ENCODE measurements around the gene TAS1R3.
A peak's percentile ranks its signal among the peaks of the same experiment; 100 is the strongest.

The TAS1R3 gene

DNA sequence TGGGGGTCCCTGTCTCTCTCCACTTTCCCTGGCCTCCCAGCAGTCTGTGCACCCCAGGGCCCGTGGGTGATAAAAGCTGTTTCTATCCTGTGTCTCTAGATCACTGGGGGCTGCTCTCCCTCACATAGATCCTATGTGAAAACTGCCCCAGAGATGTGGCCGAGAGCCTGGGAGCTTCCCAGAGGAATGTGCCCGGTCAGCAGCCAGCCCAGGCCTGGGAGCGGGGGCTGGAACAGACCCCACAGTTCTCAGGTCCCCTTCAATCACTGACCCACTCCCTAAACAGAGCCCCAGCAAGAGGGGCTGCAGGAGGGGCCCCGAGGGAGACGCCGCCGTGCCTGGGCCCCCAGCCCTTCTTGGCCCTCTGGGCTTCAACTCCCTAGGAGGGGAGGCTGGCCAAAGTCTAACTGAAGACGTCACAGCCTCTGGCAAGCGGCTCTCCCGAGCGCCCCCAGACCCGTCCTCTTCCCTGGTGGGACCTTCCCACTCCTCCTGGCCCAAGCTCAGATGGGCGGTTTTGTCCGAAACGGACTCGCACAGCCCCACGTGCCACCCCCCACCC, 26.9 kb downstream of the TAS1R3 start:
- Histone ChIP-seq H3K36me3 (ENCODE audit: control insufficient read depth, insufficient read depth, low read length) (peaks cover 15% of the 10 kb centered on the region), H3K27ac (ENCODE audit: low read depth, low read length, severe bottlenecking) (peak overlapping the region; percentile 97), H3K4me3 (ENCODE audit: extremely low read depth, insufficient read depth, low read length, poor library complexity, severe bottlenecking) (peak overlapping the region; percentile 88), H3K4me1 (ENCODE audit: control insufficient read depth, insufficient read depth, low read length, poor library complexity, severe bottlenecking) (peaks cover 46% of the 10 kb centered on the region), H3K9me3 (ENCODE audit: control insufficient read depth, low read length) (no peaks in the 10 kb centered on the region)
- 8 to 13% methylated on average over 14 to 16 of the region's 18 CpGs for WGBS, 2 experiments (ENCODE audit: insufficient coverage in 2 of 2)

DNA sequence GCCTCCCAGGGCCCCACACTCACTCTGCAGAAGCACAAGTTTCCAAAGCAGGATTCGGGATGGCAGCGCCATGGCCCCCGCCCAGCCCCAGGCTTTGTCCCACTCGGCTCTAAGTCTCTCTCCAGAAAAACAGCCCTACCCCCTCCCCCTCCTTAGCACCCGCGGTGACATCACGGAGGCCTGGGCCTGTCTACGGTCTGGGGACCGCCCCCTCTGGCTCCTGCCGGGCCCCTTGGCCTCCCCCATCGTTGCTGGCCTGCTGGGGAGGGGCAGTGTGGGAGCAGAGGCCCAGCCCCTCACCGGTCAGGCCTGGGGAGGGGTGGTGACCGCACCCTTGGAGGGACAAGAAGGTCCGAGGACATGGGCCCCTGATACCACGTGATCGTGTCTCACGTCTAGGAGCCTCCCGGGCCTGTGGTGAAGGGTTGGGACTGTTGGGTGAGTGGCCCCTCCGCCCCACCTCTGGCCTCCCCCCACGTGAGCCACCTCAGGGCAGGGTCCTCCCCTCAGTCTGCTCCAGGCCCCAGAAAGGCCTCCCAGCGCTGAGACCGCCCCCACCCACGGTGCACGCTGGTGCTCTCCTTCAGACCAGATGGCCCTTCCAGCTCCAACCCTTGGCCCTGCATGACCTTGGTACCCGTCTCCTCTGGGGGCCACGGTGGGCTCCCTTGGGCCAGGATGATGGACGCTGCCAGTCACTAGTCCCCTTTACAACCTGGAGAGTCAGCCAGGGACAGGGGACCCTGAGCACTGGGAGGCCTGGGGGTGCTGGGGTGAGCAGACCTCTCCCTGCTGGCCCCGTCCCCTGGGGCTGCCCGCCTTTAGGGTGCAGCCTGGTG, 27.6 kb downstream of the TAS1R3 start, which contains the start of gene MXRA8:
Gene MXRA8, minus strand, starts transcription at position 123 of the 839 bp plus-strand sequence. Its CDS starts 51 bp downstream, at position 72.
- Histone ChIP-seq H3K36me3 (ENCODE audit: control insufficient read depth, insufficient read depth, low read length) (peaks cover 9% of the 10 kb centered on the region), H3K4me1 (ENCODE audit: control insufficient read depth, insufficient read depth, low read length, poor library complexity, severe bottlenecking) (peaks cover 39% of the 10 kb centered on the region), H3K27ac (ENCODE audit: low read depth, low read length, severe bottlenecking) (peak within 1 kb of the TSS; percentile 97), H3K9me3 (ENCODE audit: control insufficient read depth, low read length) (no peaks in the 10 kb centered on the region), H3K4me3 (ENCODE audit: extremely low read depth, insufficient read depth, low read length, poor library complexity, severe bottlenecking) (peak within 1 kb of the TSS; percentile 88)
- WGBS, 2 experiments (ENCODE audit: insufficient coverage in 2 of 2) = 49 to 57% methylated on average over 19 of the region's 29 CpGs

DNA sequence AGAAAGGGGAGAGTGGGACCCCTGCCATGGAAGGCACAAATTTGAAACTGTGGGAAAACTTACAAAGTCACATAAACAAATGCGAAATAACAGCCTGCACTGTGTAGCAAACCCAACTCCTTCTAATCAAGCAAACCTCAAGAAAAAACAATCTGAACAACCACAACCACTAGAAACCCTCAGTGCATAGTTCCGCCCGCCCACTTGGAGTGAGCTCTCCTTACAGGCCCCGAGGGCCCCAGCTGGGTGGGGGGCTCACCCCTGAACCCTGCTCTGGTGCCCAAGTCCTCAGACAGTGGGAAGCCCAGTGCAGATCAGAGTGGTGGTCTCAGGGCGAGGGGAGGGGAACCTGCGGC, 28.2 kb downstream of the TAS1R3 start:
- 81 to 83% methylated on average over 3 to 4 of the region's 6 CpGs for WGBS, 2 experiments (ENCODE audit: insufficient coverage in 2 of 2)
- Histone ChIP-seq H3K36me3 (ENCODE audit: control insufficient read depth, insufficient read depth, low read length) (peaks cover 3% of the 10 kb centered on the region), H3K9me3 (ENCODE audit: control insufficient read depth, low read length) (no peaks in the 10 kb centered on the region), H3K4me1 (ENCODE audit: control insufficient read depth, insufficient read depth, low read length, poor library complexity, severe bottlenecking) (peaks cover 39% of the 10 kb centered on the region), H3K4me3 (ENCODE audit: extremely low read depth, insufficient read depth, low read length, poor library complexity, severe bottlenecking) (no peak overlapping the region), H3K27ac (ENCODE audit: low read depth, low read length, severe bottlenecking) (peak overlapping the region; percentile 97)

DNA sequence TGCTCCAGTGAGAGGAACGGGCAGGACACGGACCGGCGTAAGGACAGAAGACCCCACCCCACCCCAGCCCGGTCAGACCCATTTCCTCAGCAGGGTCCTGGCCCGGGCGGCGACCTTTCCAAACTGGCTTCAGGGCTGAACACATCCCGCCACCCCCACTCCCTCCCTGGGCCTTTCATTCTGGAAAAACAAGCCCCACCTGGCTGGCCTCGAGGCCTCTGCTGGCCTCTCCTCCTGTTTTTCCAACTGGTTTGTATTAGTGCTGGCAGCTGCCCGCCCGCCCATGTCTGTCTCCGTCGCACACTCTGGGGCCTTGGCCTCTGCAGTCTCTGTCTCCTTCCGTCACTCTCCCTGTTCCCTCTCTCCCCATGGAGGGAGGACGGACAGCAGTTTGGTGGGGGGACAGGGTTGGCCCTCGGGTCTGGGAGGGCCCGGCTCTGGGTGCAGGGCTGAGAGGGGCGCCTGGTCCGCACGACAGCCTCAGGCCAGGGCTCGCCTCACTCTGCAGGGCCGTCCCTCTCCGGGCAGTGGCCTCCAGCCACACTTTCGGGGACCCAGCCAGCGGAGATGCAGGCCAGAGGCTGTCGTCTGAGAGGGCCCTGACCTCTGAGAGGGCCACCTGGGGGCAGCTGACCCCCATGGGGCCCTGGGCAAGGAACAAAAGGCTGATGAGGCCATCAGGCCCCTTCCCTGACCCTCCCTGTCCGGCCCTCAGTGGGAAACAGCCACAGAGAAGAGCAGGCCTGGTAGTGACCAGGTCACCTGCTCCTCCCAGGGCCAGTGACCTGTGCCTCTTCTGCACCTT, 28.8 kb downstream of the TAS1R3 start:
- H3K36me3 ChIP-seq (ENCODE audit: control insufficient read depth, insufficient read depth, low read length) = no peaks in the 10 kb centered on the region
- H3K27ac ChIP-seq (ENCODE audit: low read depth, low read length, severe bottlenecking) = peak overlapping the region; percentile 97
- 79 to 80% methylated on average over 16 to 26 of the region's 28 CpGs for WGBS, 2 experiments (ENCODE audit: insufficient coverage in 2 of 2)
- H3K9me3 ChIP-seq (ENCODE audit: control insufficient read depth, low read length) = no peaks in the 10 kb centered on the region
- no peak overlapping the region for H3K4me3 ChIP-seq (ENCODE audit: extremely low read depth, insufficient read depth, low read length, poor library complexity, severe bottlenecking)
- H3K4me1 ChIP-seq (ENCODE audit: control insufficient read depth, insufficient read depth, low read length, poor library complexity, severe bottlenecking) = peaks cover 39% of the 10 kb centered on the region

DNA sequence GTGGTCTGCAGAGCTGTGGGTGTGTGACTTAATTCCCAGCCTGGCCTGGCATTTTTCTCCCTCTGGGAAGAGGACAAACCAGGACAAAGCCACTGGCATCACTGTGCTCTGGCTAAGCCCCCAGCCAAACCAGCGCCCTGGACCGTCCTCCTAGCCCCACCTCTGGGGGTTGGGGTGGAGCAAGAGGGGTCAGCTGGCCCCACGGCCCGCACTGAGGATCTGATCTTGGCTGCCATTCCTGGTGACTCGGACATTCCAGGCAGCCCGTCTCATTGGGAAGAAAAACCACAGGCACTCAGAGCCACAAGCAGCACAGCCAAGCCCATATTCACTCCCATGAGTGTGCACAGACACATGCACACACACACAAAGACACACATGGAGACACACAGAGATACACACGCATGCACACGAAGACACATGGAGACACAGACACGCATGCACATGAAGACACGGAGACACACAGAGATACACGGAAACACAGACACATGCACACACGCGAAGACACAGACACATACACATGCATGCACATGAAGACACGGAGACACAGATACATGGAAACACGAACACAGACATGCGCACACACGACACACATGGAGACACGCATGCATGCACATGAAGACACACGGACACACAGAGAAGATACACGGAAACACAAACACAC, 29.6 kb downstream of the TAS1R3 start:
- 62 to 68% methylated on average over 17 to 19 of the region's 20 CpGs for WGBS, 2 experiments (ENCODE audit: insufficient coverage in 2 of 2)
- Histone ChIP-seq H3K4me3 (ENCODE audit: extremely low read depth, insufficient read depth, low read length, poor library complexity, severe bottlenecking) (no peak overlapping the region), H3K27ac (ENCODE audit: low read depth, low read length, severe bottlenecking) (peak overlapping the region; percentile 97), H3K4me1 (ENCODE audit: control insufficient read depth, insufficient read depth, low read length, poor library complexity, severe bottlenecking) (peaks cover 39% of the 10 kb centered on the region), H3K36me3 (ENCODE audit: control insufficient read depth, insufficient read depth, low read length) (no peaks in the 10 kb centered on the region), H3K9me3 (ENCODE audit: control insufficient read depth, low read length) (no peaks in the 10 kb centered on the region)

DNA sequence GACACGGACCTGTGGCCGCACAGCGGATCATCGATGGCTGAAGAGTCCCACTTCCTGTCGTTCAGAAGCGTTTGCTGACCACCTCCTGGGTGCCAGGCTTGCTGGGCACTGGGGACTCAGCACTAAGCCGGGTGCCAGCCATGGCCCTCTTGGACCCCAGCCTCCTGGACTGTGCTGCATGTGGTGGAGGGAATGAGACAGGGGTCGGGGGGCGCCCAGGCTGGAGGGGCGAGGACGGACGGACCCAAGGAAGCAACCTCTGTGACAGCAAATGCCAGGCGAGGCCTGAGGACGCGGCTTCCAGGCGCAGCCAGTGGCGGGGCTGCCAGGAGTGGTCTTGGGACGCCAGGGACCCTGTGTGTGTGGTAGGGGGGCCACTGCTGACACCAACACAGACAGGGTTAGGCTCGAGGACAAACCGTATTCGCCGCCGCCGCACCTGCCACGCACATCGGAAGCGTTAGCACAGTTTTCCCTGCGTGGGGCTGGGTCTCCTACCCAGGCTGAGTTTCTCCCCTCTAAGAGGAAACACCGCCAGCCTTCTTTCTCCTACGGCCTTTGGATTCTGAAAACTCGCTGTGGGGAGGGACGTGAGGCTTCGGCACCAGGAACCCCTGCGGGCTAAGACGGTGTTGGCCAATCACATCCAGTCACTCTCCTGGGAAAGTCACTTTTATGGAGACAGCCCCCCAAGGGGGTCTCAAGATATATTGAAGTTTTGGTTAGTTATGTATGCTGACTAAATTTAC, 30.3 kb downstream of the TAS1R3 start:
- Histone ChIP-seq H3K9me3 (ENCODE audit: control insufficient read depth, low read length) (peaks cover 7% of the 10 kb centered on the region), H3K4me3 (ENCODE audit: extremely low read depth, insufficient read depth, low read length, poor library complexity, severe bottlenecking) (no peak overlapping the region), H3K36me3 (ENCODE audit: control insufficient read depth, insufficient read depth, low read length) (no peaks in the 10 kb centered on the region), H3K4me1 (ENCODE audit: control insufficient read depth, insufficient read depth, low read length, poor library complexity, severe bottlenecking) (peaks cover 34% of the 10 kb centered on the region), H3K27ac (ENCODE audit: low read depth, low read length, severe bottlenecking) (peak overlapping the region; percentile 97)
- 80 to 88% methylated on average over 24 to 30 of the region's 35 CpGs for WGBS, 2 experiments (ENCODE audit: insufficient coverage in 2 of 2)

DNA sequence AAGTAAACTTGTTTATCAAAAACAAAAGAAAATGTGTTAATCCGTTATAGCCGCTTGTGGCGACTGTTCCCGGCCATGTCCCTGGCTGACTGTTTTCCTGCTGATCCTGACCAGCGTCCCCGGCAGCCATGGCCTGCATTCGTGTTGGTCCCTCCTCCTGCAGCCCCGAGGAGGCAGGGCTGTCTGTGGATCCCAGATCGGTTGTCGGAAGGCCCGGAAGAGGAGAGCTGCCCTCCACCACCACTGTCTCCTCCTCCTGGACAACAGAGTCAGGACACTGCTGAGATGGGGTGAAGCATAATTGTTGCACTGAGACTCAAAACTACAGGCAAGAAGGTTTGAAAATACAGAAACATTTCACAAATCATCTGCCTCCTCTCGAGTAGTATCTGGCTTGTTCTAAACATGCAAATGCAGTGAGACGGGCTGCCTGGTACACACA, 30.9 kb downstream of the TAS1R3 start:
- Histone ChIP-seq H3K9me3 (ENCODE audit: control insufficient read depth, low read length) (peaks cover 13% of the 10 kb centered on the region), H3K4me1 (ENCODE audit: control insufficient read depth, insufficient read depth, low read length, poor library complexity, severe bottlenecking) (peaks cover 31% of the 10 kb centered on the region), H3K36me3 (ENCODE audit: control insufficient read depth, insufficient read depth, low read length) (no peaks in the 10 kb centered on the region), H3K27ac (ENCODE audit: low read depth, low read length, severe bottlenecking) (peak overlapping the region; percentile 97), H3K4me3 (ENCODE audit: extremely low read depth, insufficient read depth, low read length, poor library complexity, severe bottlenecking) (no peak overlapping the region)
- WGBS, 2 experiments (ENCODE audit: insufficient coverage in 2 of 2) = 40 to 42% methylated on average over 8 to 9 of the region's 13 CpGs

DNA sequence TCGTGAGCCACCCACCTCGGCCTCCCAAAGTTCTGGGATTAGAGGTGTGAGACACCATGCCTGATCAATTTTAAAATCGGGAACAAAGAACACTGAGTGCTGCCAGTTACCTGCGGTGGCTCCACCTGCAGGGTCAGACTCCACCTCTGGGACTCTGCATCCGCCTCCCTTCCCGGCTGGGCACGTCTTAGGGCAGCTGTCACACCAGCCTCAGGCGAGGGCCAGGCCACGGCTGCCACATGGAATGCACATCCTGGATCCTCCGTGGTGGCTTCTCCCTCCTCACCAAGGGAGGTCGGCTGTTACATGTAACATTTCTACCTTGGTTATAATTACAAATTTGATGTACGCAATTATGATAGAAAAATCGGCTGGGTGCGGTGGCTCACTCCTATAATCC, 33.2 kb downstream of the TAS1R3 start:
- Histone ChIP-seq H3K9me3 (ENCODE audit: control insufficient read depth, low read length) (peaks cover 17% of the 10 kb centered on the region), H3K4me1 (ENCODE audit: control insufficient read depth, insufficient read depth, low read length, poor library complexity, severe bottlenecking) (peaks cover 26% of the 10 kb centered on the region), H3K27ac (ENCODE audit: low read depth, low read length, severe bottlenecking) (no peak overlapping the region), H3K4me3 (ENCODE audit: extremely low read depth, insufficient read depth, low read length, poor library complexity, severe bottlenecking) (no peak overlapping the region), H3K36me3 (ENCODE audit: control insufficient read depth, insufficient read depth, low read length) (no peaks in the 10 kb centered on the region)
- WGBS, 2 experiments (ENCODE audit: insufficient coverage in 2 of 2) = 88 to 90% methylated on average over 8 to 10 of the region's 14 CpGs

DNA sequence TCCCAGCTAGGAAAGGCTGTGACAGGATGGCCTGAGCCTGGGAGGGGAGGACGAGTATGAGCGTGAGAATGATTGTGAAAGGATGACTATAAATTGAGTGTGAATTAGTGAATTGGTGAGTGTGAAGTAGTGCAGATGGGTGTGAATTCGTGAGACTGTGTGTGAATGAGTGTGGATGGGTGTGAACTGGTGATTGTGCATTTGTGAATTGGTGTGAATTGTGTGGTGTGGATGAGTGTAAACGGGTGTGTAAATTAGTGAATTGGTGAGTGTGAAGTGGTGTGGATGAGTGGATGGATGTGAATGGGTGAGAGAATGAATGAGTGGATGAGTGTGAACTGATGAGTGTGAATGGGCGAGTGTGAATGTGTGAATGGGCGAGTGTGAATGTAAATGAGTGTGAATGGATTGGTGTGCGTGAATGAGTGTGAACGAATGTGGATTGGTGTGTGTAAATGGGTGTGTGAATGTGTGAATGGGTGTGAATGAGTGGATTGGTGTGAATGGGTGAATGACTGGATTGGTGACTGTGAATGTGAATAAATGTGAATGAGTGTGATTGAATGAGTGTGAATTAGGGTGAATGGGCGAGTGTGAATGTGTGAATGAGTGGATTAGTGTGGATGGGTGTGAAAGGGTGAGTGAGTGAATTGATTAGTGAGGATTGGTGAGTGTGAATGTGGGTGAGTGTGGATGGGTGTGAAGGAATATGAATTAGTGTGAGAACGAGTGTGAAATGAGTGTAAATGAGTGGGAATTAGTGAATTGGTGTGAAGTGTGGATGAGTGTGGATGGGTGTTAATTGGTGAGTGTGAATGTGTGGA, 35.0 kb downstream of the TAS1R3 start:
- no peak overlapping the region for H3K4me3 ChIP-seq (ENCODE audit: extremely low read depth, insufficient read depth, low read length, poor library complexity, severe bottlenecking)
- WGBS, 2 experiments (ENCODE audit: insufficient coverage in 2 of 2) = 77 to 84% methylated on average over 10 of the region's 10 CpGs
- peaks cover 5% of the 10 kb centered on the region for H3K36me3 ChIP-seq (ENCODE audit: control insufficient read depth, insufficient read depth, low read length)
- no peak overlapping the region for H3K27ac ChIP-seq (ENCODE audit: low read depth, low read length, severe bottlenecking)
- H3K4me1 ChIP-seq (ENCODE audit: control insufficient read depth, insufficient read depth, low read length, poor library complexity, severe bottlenecking) = peaks cover 9% of the 10 kb centered on the region
- peaks cover 17% of the 10 kb centered on the region for H3K9me3 ChIP-seq (ENCODE audit: control insufficient read depth, low read length)
